HTR-8/SVneo (cell line): Measurements from ENCODE around the gene ADAMTS18.

Experiments
- DNase-seq: peaks from one replicate; pipeline ENCODE4 v3.0.0; 2011; ENCODE audit warnings: low spot score, mixed read lengths; ENCODE audit not compliant: insufficient read length
- FAIRE-seq: peaks from 2 replicates; lab custom pipeline; 2011; peaks lifted over from hg19 to GRCh38; lab: Jason Lieb, UNC

ADAMTS18 gene

DNA sequence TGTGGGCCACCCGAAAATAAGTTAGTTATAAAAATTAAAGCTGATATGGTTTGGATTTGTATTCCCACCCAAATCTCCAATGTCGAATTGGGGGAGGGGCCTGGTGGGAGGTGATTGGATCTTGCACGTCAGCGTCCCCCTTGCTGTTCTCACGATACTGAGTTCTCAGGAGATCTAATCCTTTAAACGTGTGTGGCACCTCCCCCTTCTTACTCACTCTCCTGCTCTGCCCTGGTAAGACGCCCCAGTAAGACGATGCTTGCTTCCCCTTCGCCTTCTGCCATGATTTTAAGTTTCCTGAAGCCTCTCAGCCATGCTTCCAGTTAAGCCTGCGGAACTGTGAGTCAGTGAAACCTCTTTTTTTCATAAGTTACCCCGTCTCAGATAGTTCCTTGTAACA is 200.2 kb downstream of the ADAMTS18 start:
- FAIRE-seq: no peak

GRCh38 chr16:77233799-77234519 is 200.9 kb downstream of the ADAMTS18 start:
- DNase-seq (no peak), FAIRE-seq (no peak)

More for the DNA sequence above, 200.2 kb downstream of the ADAMTS18 start:
- DNase-seq: no peak
